ENCODE data around the gene EXOC3L4.

The EXOC3L4 gene

DNA sequence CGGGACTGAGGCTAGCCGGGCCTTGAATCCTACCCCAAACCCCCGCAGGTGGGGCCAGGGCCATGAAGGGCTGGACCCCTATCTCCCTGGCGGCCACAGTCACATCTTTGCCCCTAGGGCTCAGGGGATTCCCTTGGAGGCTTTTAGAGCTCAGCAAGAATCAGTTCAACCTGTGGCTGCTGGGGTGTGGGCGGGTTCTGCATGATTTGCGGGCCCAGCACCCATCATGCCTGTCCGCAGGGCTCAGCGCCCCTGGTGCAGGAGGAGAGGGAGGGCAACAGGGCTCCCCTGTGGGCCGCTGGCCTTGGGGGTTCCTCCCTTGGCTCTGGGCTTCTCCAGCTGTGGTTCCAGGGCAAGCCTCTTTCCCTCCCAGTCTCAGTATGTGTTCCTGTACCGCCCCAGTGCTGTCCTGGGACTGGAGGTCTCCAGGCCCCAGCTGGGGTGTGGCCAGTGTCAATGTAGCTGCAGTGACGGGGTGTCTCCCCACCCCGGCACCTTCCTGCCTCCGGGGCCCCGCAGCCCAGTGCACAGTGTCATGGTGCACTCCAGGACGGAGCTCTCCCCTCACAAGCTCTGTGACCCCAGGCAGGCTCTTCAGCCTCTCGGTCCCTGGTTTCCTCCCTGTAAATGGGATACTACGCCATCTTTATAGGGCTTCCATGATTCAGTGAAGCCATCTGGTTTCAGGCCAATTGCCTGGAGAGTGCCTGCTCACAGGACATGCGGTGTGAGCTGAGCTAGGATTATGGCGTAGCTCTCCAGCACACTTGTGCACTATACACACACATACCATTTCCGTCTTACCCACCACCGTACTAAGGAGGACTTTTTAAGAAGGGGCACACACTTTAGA lies 20.4 kb upstream of the EXOC3L4 start:
- no peaks in the 10 kb centered on the region for H4K20me1 ChIP-seq (ENCODE audit: insufficient read depth, low read length)
- no peaks in the 10 kb centered on the region for H3K79me2 ChIP-seq (ENCODE audit: low read length)
- no peak overlapping the region for H3K4me3 ChIP-seq (ENCODE audit: low read length)
- TF ChIP-seq, protein P1, sequence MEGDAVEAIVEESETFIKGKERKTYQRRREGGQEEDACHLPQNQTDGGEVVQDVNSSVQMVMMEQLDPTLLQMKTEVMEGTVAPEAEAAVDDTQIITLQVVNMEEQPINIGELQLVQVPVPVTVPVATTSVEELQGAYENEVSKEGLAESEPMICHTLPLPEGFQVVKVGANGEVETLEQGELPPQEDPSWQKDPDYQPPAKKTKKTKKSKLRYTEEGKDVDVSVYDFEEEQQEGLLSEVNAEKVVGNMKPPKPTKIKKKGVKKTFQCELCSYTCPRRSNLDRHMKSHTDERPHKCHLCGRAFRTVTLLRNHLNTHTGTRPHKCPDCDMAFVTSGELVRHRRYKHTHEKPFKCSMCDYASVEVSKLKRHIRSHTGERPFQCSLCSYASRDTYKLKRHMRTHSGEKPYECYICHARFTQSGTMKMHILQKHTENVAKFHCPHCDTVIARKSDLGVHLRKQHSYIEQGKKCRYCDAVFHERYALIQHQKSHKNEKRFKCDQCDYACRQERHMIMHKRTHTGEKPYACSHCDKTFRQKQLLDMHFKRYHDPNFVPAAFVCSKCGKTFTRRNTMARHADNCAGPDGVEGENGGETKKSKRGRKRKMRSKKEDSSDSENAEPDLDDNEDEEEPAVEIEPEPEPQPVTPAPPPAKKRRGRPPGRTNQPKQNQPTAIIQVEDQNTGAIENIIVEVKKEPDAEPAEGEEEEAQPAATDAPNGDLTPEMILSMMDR (IDR thresholded peaks at IDR 0.05; ENCODE audit: low read depth, low read length), result no peak
- TF ChIP-seq EZH2phosphoT487 (IDR thresholded peaks at IDR 0.05; ENCODE audit: low read depth), result no peak
- H3K27ac ChIP-seq (ENCODE audit: low read length), result no peak overlapping the region
- no peaks in the 10 kb centered on the region for H3K36me3 ChIP-seq (replicated peaks; ENCODE audit: low read depth, low read length)
- H3K4me2 ChIP-seq (ENCODE audit: low read length), result no peak overlapping the region
- H2AFZ ChIP-seq (ENCODE audit: low read depth, low read length), result no peak overlapping the region
- no peak overlapping the region for H3K9ac ChIP-seq (ENCODE audit: low read length)
- H3K4me1 ChIP-seq (ENCODE audit: low read length), result peaks cover 17% of the 10 kb centered on the region
- no peaks in the 10 kb centered on the region for H3K9me3 ChIP-seq (ENCODE audit: insufficient read depth, low read length)
- H3K27me3 ChIP-seq (ENCODE audit: low read depth, low read length), result peaks cover 18% of the 10 kb centered on the region

DNA sequence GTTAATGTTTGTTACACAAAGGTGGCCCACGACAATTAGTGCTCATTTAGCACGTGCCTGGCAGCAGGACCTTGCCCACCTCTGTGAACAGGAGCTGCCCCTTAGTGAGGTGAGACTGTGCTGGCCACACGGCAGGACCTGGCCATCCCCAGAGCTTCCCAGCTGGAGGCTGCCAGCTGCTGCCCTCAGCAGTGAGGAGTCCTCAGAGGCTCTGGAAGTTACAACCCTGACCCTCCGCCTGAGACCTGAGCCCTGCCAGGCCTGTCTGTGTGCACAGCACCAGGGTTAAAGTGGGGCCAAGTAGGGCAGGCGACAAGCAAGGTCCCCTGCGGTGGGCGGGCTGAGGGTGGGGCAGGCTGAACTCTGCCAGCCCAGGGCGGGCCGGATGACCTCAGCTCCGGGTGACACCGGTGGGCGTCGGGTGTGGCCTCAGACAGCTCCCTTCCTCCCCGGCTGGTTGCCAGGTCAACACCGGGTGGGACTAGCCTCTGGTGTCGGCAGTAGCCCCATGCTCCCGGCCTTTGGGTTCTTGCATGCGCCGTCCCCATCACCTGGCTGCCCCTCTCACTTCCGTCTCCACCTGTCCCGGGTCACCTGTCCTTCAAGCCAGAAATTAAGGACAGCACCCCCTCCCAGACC lies 19.7 kb upstream of the EXOC3L4 start:
- H4K20me1 ChIP-seq (ENCODE audit: insufficient read depth, low read length), result no peaks in the 10 kb centered on the region
- TF ChIP-seq, protein P1 (IDR thresholded peaks at IDR 0.05; ENCODE audit: low read depth, low read length), result no peak
- TF ChIP-seq EZH2phosphoT487 (IDR thresholded peaks at IDR 0.05; ENCODE audit: low read depth), result no peak
- peak overlapping the region; percentile 91 for H3K4me3 ChIP-seq (ENCODE audit: low read length)
- H3K27ac ChIP-seq (ENCODE audit: low read length), result no peak overlapping the region
- no peaks in the 10 kb centered on the region for H3K79me2 ChIP-seq (ENCODE audit: low read length)
- H3K9me3 ChIP-seq (ENCODE audit: insufficient read depth, low read length), result no peaks in the 10 kb centered on the region
- H3K4me2 ChIP-seq (ENCODE audit: low read length), result peak overlapping the region; percentile 100
- peak overlapping the region; percentile 61 for H3K9ac ChIP-seq (ENCODE audit: low read length)
- no peaks in the 10 kb centered on the region for H3K36me3 ChIP-seq (replicated peaks; ENCODE audit: low read depth, low read length)
- H2AFZ ChIP-seq (ENCODE audit: low read depth, low read length), result peak overlapping the region; percentile 97
- H3K27me3 ChIP-seq (ENCODE audit: low read depth, low read length), result peaks cover 18% of the 10 kb centered on the region
- H3K4me1 ChIP-seq (ENCODE audit: low read length), result peaks cover 17% of the 10 kb centered on the region

DNA sequence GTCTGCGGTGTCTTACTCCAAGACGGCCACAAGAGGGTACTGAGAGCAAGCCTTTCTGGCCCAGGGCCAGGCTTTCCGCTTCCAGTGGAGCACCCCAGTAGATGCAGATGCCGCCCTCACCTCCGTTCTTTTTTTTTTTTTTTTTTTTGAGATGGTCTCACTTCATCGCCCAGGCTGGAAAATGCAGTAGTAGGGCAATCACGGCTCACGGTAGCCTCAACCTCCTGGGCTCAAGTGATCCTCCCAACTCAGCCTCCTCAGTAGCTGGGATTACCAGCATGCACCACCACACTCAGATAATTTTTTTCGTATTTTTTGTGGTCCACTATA lies 16.1 kb upstream of the EXOC3L4 start:
- Histone ChIP-seq H3K9me3 (ENCODE audit: insufficient read depth, low read length) (no peaks in the 10 kb centered on the region), H2AFZ (ENCODE audit: low read depth, low read length) (no peak overlapping the region), H3K4me2 (ENCODE audit: low read length) (peak overlapping the region; percentile 48)

More for the DNA sequence above, 16.1 kb upstream of the EXOC3L4 start:
- Histone ChIP-seq H3K79me2 (ENCODE audit: low read length) (no peaks in the 10 kb centered on the region), H3K4me3 (ENCODE audit: low read length) (no peak overlapping the region), H3K36me3 (replicated peaks; ENCODE audit: low read depth, low read length) (no peaks in the 10 kb centered on the region), H4K20me1 (ENCODE audit: insufficient read depth, low read length) (no peaks in the 10 kb centered on the region), H3K4me1 (ENCODE audit: low read length) (peaks cover 17% of the 10 kb centered on the region), H3K27me3 (ENCODE audit: low read depth, low read length) (peaks cover 21% of the 10 kb centered on the region), H3K9ac (ENCODE audit: low read length) (no peak overlapping the region), H3K27ac (ENCODE audit: low read length) (no peak overlapping the region)
- TF ChIP-seq, protein P1 (IDR thresholded peaks at IDR 0.05; ENCODE audit: low read depth, low read length), result peak; percentile 75
- TF ChIP-seq EZH2phosphoT487 (IDR thresholded peaks at IDR 0.05; ENCODE audit: low read depth), result no peak

All from OCI-LY3 (cell line).